Epidermal melanocyte (primary cell): ENCODE measurements around the gene SMOC2.

Experiments
- DNase-seq: peaks from one replicate; pipeline ENCODE4 v3.0.0; 2011; ENCODE audit warnings: low spot score; ENCODE audit not compliant: insufficient read length

SMOC2 gene

GRCh38 chr6:168442646-168443045 is 1.7 kb downstream of the SMOC2 start:
- DNase-seq: no peak

GRCh38 chr6:168447282-168447681 is 6.3 kb downstream of the SMOC2 start:
- no peak for DNase-seq

- no peak for DNase-seq
Measured at GRCh38 chr6:168447700-168448099, 6.7 kb downstream of the SMOC2 start.

GRCh38 chr6:168448243-168448855 is 7.4 kb downstream of the SMOC2 start:
- no peak for DNase-seq

- DNase-seq: no peak
Measured at GRCh38 chr6:168450917-168451316, 9.9 kb downstream of the SMOC2 start.

GRCh38 chr6:168451805-168452517 is 11.0 kb downstream of the SMOC2 start:
- DNase-seq: no peak

GRCh38 chr6:168452685-168453377 is 11.8 kb downstream of the SMOC2 start:
- DNase-seq: no peak

GRCh38 chr6:168455847-168456530 is 15.0 kb downstream of the SMOC2 start:
- DNase-seq: no peak

GRCh38 chr6:168456907-168457652 is 16.1 kb downstream of the SMOC2 start:
- DNase-seq: no peak

- DNase-seq: no peak
Measured at GRCh38 chr6:168457653-168457934, 16.6 kb downstream of the SMOC2 start.

GRCh38 chr6:168458101-168458500 is 17.1 kb downstream of the SMOC2 start:
- DNase-seq: no peak

GRCh38 chr6:168459572-168459971 is 18.6 kb downstream of the SMOC2 start:
- DNase-seq: no peak

- no peak for DNase-seq
Measured at GRCh38 chr6:168462289-168462853, 21.4 kb downstream of the SMOC2 start.

GRCh38 chr6:168464546-168464945 is 23.6 kb downstream of the SMOC2 start:
- DNase-seq: no peak

GRCh38 chr6:168468045-168468444 is 27.1 kb downstream of the SMOC2 start:
- DNase-seq: no peak

GRCh38 chr6:168469521-168469920 is 28.5 kb downstream of the SMOC2 start:
- no peak for DNase-seq

GRCh38 chr6:168469926-168470325 is 28.9 kb downstream of the SMOC2 start:
- no peak for DNase-seq

GRCh38 chr6:168472363-168472762 is 31.4 kb downstream of the SMOC2 start:
- no peak for DNase-seq

GRCh38 chr6:168473197-168473596 is 32.2 kb downstream of the SMOC2 start:
- DNase-seq: no peak

GRCh38 chr6:168475188-168476013 is 34.4 kb downstream of the SMOC2 start:
- DNase-seq: no peak
